GM13976 (cell line): ENCODE data around the gene HOOK2.

Source experiments
- DNase-seq: peaks from one replicate; pipeline ENCODE4 v3.0.0; 2012; ENCODE audit warnings: low spot score
- in situ Hi-C: fragments of 300-500 bp; cut with MboI; formaldehyde crosslinking; loops from one replicate; pipeline ENCODE4 v1.12.0; 2022; ENCODE audit warnings: low sequenced_read_pairs, mixed read lengths, inconsistent platforms; ENCODE audit not compliant: unreplicated experiment
- TF ChIP-seq, protein P1 (sequence below): IDR thresholded peaks from 2 replicates; pipeline ENCODE4 v1.5.1; 2012; ENCODE audit warnings: borderline replicate concordance, mild to moderate bottlenecking; ENCODE audit not compliant: insufficient read depth; ENCODE audit errors: extremely low read depth, missing control alignments, control extremely low read depth

The HOOK2 gene

DNA sequence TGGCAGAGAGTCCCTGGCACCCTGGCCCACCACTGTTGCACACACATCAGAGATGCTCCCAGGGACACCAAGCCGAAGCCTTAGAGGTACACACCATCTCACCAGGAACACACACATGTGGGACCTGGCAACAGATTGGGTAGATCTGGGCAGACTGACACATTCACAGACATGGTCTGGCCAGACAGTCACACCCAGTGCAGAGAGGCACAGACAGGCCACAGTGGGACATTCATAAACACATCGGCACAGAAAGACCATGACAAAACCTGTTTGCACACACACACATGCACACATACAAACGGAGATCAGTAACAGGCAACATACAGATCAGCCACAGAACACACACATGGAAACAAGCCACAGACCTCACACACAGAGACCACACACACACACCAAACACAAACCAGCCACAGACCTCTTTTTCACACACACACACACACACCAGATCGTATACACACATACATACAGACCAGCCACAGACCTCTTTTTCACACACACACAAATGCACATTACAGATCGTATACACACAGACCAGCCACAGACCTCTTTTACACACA, 9.6 kb upstream of the HOOK2 start:
- TF ChIP-seq, protein P1, sequence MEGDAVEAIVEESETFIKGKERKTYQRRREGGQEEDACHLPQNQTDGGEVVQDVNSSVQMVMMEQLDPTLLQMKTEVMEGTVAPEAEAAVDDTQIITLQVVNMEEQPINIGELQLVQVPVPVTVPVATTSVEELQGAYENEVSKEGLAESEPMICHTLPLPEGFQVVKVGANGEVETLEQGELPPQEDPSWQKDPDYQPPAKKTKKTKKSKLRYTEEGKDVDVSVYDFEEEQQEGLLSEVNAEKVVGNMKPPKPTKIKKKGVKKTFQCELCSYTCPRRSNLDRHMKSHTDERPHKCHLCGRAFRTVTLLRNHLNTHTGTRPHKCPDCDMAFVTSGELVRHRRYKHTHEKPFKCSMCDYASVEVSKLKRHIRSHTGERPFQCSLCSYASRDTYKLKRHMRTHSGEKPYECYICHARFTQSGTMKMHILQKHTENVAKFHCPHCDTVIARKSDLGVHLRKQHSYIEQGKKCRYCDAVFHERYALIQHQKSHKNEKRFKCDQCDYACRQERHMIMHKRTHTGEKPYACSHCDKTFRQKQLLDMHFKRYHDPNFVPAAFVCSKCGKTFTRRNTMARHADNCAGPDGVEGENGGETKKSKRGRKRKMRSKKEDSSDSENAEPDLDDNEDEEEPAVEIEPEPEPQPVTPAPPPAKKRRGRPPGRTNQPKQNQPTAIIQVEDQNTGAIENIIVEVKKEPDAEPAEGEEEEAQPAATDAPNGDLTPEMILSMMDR = no peak
- no peak for DNase-seq
- in situ Hi-C loops = no loop called here

DNA sequence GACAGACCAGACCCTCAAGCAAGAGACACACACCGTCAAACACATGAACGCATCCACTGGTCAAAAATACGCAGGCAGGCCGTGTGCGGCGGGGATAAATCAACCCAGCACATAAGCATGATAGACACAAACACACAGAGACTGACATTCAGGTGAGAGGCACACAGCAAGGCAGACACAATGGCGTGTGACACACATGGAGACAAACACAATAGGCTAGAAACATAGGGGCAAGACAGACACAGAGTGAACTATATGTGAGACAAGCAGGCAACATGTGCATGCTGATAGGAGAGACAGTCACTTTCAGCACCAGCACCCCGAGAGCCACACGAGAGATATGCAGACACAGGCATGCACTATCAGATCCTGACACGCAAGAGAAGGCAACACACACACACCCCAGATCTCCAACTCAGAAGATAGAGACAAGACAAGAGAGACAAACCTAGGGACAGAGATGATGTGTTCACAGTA, 9.1 kb upstream of the HOOK2 start:
- in situ Hi-C loops = no loop called here
- no peak for DNase-seq
- TF ChIP-seq, protein P1 = no peak

DNA sequence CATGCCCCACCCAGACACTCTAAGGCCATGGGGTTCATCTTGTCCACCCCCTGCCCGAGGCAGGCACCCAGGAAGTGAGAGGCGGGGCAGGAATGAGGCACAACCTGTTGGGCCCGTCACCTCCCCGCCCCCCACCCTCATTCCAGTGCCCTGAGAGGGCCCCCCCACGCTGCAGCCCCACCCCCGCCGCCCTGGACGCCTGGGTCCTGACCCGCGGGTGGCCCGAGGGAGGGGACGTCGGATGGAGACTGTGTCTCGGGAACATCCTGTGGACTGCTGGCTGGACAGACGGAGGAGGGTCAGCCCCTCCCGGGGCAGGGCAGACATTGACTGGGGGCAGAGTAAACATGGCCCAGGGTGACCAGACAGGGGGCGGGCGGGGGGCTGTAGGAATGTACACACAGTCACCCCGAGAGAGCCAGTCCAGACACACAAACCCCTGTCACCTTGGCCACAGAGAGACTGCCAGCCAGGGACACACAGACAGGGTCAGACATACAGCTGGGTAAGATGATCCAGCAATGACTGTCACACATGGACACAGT, 8.6 kb upstream of the HOOK2 start:
- no peak for DNase-seq
- in situ Hi-C loops = no loop called here
- TF ChIP-seq, protein P1 = no peak

DNA sequence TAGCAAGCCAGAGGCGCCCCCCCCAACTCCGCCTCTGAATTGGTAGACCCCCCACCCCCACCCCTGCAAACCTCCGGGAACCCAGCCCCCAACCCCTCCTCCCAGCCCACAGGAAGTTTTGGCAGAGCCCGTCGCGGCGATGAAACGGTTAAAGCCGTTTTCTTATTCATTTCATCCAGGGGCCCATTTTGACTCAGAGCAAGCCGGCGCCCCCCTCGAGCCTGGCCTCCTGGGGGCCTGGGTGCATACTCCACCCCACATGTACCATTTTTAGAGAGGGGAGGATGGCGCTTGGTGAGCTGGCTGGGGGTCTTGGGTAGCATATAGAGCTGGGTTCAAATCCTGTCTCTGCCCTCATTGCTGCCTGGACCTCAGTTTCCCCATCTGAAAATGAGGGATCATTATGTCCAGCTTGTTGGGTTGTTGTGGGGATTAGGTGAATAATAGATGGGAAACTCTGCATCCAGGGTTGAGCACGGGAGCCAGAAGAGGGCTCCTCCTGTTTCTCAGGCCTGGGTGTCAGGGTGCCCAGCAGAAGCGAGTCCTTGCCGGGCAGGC, 8.0 kb upstream of the HOOK2 start:
- TF ChIP-seq, protein P1 = no peak
- in situ Hi-C loops = no loop called here
- no peak for DNase-seq

DNA sequence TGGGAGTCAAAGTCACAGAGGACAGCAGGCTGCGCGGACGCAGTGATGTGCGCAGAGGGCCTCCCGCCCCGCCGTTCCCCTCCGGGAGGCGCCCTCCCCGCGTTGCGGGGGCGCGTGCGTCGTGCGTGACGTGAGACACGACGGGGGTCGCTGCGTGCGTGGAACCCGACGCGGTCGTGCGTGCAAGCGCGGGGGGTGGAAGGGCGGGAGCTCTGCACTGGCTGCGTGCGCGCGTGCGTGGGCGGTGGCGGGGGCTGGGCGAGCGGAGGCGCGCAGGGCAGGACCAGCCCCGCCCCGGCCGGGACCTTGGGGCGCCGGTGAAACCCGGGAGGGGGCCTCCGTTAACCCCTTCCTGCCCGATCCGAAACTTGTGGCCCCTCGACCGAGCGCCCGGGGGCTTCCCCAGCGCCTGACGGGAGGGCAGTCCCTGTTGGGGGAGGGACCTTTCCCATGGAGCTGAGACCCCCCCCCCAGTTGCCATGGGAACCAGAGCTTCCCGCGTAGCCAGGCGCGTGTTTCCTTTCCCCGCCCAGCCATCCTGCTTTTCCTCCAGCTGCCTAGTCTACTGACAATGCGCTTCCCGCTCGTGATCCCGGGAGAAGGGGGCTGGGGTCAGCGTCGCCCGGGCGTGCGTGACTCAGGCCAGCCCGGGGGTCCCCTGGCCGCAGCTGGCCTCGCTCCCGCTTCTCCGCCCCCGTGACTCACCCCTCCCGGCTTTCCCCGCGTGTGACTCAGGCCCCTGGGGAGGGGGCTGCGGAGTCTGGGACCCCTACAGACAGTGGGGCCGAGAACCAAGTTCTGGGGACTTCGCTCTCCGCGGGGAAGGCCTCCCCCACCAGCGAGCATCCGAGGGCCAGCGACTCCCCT, 7.3 kb upstream of the HOOK2 start:
- peak; percentile 85 for DNase-seq
- TF ChIP-seq, protein P1 = no peak
- in situ Hi-C loops = no loop called here

DNA sequence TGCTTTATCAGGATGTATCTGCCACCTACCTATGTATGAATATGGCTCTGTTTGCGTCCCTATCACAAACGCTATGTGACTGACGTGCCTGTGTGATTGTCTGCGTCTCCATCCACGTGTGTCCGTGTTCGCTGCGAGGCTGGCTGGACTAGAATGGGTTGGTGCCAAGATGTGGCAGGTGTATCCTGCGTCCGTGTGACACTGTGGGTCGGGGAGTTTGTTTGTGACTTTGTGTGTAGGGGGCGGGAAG, 6.7 kb upstream of the HOOK2 start:
- DNase-seq = no peak
- TF ChIP-seq, protein P1 = no peak
- in situ Hi-C loops = no loop called here
